HG03060 (cell line): ENCODE data around the gene PGBD2.
"Not testable (repeated sequence)": the region's sequence is repeated elsewhere in the genome, so short reads cannot be mapped to it uniquely, and the experiment has no call there.

Experiments
- ATAC-seq: cut with Tn5 transposase; IDR thresholded peaks from one replicate; pipeline ENCODE4 v1.9.1; 2021; ENCODE audit warnings: low read depth, moderate number of reproducible peaks; ENCODE audit not compliant: unreplicated experiment

The PGBD2 gene, protein sequence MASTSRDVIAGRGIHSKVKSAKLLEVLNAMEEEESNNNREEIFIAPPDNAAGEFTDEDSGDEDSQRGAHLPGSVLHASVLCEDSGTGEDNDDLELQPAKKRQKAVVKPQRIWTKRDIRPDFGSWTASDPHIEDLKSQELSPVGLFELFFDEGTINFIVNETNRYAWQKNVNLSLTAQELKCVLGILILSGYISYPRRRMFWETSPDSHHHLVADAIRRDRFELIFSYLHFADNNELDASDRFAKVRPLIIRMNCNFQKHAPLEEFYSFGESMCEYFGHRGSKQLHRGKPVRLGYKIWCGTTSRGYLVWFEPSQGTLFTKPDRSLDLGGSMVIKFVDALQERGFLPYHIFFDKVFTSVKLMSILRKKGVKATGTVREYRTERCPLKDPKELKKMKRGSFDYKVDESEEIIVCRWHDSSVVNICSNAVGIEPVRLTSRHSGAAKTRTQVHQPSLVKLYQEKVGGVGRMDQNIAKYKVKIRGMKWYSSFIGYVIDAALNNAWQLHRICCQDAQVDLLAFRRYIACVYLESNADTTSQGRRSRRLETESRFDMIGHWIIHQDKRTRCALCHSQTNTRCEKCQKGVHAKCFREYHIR

DNA sequence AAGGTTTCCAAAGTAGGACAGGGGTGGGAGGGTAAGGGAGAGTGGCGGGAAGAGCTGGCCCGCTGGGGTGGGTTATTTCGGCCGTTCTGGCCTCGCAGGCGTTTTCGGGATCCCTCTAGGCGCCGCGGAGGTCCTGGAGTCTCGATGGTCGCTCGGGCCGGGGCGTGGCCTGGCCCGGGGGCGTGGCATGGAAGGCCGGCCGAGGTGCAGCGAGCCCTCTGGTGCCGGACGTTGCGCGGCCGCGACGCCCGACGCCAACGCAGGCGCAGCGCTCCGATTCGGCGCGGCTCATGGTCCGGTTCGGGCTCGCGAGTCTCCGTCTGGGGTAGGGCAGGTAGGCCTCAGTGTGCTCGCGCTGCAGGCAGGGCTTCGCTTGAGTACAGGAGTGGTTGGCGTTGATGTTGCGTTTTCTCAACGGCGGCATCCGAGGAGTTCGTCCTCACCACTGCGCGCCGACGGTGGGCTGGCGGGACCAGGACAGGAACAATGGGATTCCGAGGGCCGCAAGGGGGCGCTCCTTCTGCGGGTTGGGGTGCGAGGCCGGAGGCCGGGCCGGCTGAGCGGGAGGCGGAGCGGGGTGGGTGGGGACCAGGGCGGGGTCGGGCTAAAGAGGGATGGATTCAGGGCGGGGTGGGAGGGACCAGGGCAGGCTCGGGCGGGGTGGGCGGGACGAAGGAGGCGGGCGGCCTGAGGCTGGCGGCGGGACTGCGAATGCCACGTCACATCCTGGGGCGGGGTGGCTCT, at the start of gene PGBD2:
PGBD2 (plus strand) TSS at position 227 of the 744 bp plus-strand sequence. CDS start 7,628 bp downstream, outside the sequence.
- peak; percentile 73 for ATAC-seq

DNA sequence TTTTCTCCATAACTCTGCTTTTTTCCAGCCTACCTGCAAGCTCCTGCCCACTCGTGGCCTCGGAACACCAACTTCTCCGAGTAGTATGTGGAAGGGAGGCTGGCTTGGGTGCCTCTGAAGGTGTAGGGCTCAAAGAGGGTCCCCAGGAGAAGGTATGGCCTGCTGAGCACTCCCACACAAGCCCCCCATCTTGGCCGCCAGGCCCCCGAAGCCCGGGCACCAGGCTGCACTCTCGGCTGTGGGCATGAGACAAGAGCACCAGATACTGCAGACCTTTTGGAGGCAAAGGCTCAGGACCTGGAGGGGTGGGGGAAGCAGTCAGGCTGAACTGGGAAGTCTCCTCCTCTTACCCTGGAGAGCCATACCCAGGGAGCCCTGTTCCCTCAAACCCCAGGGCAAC, 48.8 kb upstream of the PGBD2 start:
- no peak for ATAC-seq

DNA sequence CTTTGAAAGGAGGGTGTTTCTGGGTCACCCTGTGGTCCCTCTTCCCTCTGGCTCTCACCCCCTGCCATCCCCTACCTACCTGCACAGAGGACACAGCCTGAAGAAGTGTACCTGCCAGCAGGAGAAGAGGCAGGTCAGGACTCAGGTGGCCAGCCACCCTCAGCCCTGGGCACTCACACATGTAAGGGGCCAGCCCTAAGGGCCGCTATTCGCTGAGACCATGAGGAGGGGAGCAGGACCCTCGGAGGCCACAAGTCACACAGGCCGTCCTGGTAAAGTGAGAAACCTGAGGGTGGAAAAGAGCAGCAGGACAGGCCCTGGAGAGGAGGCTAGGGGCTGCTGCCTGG, 48.3 kb upstream of the PGBD2 start:
- ATAC-seq = no peak

- ATAC-seq = peak; percentile 16
Observed at GRCh38 chr1:248858096-248858890, 47.7 kb upstream of the PGBD2 start.

- ATAC-seq = peak; percentile 59
Observed at GRCh38 chr1:248858891-248859889, 46.8 kb upstream of the PGBD2 start, which contains the start of gene ZNF692. ZNF692 (minus strand) TSS chr1:248859085; CDS start chr1:248858309, 776 bp downstream.

GRCh38 chr1:248860007-248860406, 46.0 kb upstream of the PGBD2 start:
- ATAC-seq = no peak

DNA sequence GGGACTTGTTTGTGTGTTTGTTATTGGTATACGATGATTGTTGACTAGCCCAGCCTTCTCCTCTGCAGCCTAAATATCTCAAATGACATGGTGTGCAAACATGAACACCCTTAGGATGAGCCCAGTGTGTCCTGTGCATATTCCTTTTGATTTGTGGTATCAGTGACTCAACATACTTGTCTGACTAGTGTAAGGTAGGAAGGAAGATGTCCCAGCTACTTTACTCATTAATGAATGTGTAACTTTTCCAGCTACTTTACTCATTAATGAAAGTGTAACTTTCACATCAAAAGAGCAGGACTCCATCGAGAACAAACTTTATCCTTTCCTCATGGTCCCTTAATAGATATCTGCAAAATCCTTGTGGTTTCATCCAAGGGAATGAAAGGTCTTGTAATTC, 44.4 kb upstream of the PGBD2 start:
- ATAC-seq = no peak

DNA sequence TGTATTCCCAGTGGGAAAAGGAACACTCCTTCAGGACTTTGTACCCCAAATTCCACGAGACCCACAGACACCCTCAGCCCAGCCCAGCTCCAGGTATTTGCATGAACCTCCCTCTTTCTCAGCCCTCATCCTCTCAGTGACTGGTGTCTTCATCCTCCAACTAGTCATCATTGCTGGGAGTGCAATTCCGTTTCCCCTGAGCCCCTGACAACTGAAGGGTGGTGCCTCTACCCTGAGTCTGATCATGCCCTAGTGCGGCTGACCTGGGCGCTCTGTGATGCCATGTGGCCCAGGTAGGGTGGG, 43.4 kb upstream of the PGBD2 start:
- peak; percentile 1 for ATAC-seq

DNA sequence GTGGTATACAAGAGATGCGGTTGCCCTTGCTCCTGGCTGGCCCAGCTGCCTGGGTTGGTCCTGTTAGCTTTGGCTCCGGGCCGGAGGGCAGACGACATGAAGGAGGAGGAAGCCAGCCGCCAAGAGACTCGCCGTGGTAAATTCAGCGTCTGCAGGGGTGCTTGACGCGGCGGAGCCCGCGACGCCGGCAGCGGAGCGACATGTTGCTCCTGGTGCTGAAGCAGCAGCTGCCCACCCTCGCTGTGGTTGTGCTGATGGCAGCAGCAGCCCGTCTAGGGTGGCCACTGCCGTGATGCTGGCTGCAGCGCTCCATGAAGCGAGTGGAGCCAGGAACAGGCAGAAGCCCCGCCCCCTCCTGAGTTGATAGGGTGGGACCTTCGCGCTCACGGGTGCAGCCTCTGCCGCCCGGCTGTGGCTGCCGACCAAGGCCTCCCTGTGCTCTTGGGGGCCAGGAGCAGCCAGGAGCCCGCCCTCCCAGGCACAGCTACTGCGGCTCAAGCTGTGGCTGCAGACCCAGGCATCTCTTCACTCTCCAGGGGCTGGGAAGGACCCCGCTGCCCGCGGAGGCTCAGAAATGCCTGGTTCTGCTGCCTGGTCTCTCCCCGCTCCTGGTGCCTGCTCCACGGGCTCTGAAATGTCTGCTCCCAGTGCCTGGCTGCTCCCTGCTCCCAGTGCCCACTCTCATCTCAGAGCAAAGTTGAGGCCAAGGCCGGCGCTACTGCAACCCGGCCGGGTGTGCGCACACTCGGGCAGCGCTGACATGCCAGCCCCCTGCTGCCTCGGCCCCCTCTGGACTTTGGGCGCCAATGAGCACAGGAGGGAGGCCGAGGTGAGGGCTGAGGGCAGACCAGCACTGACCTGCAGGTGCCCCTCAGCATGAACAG, 42.8 kb upstream of the PGBD2 start:
- peak; percentile 33 for ATAC-seq

GRCh38 chr1:248871837-248872401, 34.1 kb upstream of the PGBD2 start:
- no peak for ATAC-seq

- peak; percentile 17 for ATAC-seq
Observed at GRCh38 chr1:248872752-248873408, 33.2 kb upstream of the PGBD2 start.

- peak; percentile 54 for ATAC-seq
Observed at GRCh38 chr1:248873409-248873992, 32.5 kb upstream of the PGBD2 start.

DNA sequence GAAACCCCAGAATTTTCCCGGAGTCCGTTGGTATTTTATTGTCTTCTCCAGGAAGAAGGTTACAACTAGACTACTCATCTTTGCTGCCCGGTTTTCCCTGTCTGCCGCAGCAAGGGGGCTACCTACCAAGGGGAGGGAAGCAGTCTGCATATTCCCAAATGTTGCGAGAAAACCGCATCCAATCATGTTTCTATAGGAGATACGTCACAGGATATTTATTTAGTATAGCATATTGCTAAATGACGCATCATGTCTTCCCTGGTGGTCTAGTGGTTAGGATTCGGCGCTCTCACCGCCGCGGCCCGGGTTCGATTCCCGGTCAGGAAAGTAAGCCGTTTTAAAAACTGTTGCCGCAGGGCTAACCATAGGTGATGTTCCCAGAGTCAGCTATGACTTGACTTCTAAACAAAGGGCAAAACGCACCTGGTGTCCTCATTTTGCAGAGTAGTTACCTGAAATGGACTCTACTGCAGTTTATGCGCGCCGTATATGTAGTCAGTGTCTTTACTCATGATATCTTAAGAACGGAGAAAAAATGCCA, 32.0 kb upstream of the PGBD2 start:
- ATAC-seq = peak; percentile 57

GRCh38 chr1:248881261-248881660, 24.8 kb upstream of the PGBD2 start:
- no peak for ATAC-seq

- ATAC-seq = not testable (repeated sequence)
Observed at GRCh38 chr1:248882427-248882826, 23.6 kb upstream of the PGBD2 start.

DNA sequence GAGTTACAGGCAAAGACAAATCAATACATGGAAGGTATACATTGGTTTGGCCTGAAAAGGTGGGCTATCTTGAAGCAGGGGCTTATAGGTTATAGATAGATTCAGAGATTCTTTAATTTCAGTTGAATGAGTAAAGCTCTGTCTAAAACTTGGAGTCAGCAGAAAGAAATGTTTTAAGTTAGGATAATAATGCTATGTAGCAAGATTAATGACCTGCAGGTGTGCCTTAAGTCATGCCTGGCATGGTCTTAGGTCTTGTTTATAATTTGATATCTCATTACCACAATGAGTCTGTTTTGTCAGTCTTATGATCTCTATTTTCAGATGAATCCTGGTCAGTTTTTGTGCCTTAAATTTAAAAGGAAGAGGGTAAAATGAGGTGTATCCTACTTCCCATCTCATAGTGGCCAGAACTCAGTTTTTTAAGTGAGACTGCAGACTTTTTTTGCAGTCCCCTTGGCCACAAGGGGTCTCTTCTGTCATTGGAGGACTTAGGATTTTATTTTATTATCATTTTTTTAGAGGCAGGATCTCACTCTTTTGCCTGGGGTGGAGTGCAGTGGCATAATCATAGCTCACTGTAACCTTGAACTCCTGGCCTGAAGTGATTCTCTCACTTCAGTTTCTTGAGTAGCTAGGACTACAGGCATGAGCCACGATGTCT, 21.3 kb upstream of the PGBD2 start:
- ATAC-seq = no peak

DNA sequence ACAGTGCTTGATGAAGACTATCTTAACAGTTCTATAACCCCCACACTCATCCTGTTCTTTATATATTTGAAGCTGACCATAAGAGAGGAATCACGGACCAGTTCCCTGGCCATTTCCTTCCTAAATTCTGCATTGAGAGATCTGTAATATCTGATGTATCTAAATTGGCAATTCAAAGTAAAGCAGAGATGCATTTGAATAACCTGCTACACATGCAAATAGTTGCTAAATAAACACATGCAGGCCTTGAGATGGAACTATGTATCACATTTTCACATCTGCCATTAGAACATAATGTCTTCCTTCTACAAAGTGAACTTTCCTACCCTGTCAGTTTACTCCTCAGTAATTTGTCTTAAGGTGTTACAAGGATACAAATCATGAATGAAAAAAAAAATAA, 20.4 kb upstream of the PGBD2 start:
- ATAC-seq = no peak
